Hepatocyte (in vitro differentiated cells): ENCODE results near the gene SBK3. TPM values are rescaled to one million over a fixed set of nuclear protein-coding genes. Genes with fewer than 3 reads are reported as not detected.
"Not testable (repeated sequence)": the region's sequence is repeated elsewhere in the genome, so short reads cannot be mapped to it uniquely, and the experiment has no call there.

Source experiments
- DNase-seq: peaks from one replicate; pipeline ENCODE4 v3.0.0-alpha.2; 2016; ENCODE audit warnings: low spot score
- H2AFZ ChIP-seq: fragments of 200-600 bp; sonication (generic); 2 replicates; pipeline ENCODE4 v1.6.0; 2016; ENCODE audit warnings: antibody characterized with exemption, mild to moderate bottlenecking
- H3K27ac ChIP-seq: fragments of 200-600 bp; sonication (generic); 2 replicates; pipeline ENCODE4 v1.5.1; 2016; ENCODE audit warnings: mild to moderate bottlenecking
- H3K27me3 ChIP-seq: fragments of 200-600 bp; sonication (generic); 2 replicates; pipeline ENCODE4 v1.6.1; 2016
- H3K36me3 ChIP-seq: fragments of 200-600 bp; sonication (generic); replicated peaks from 2 replicates; pipeline ENCODE4 v1.5.1; 2016; ENCODE audit warnings: low read depth; ENCODE audit not compliant: insufficient read depth
- H3K4me1 ChIP-seq: fragments of 200-600 bp; sonication (generic); 2 replicates; pipeline ENCODE4 v1.5.1; 2016; ENCODE audit warnings: mild to moderate bottlenecking, moderate library complexity; ENCODE audit not compliant: insufficient read depth
- H3K4me2 ChIP-seq: fragments of 200-600 bp; sonication (generic); 2 replicates; pipeline ENCODE4 v1.6.0; 2016
- H3K4me3 ChIP-seq: fragments of 200-600 bp; sonication (generic); 2 replicates; pipeline ENCODE4 v1.5.1; 2016; ENCODE audit warnings: mild to moderate bottlenecking
- H3K79me2 ChIP-seq: fragments of 200-600 bp; sonication (generic); 2 replicates; pipeline ENCODE4 v1.6.0; 2017; ENCODE audit warnings: mild to moderate bottlenecking
- H3K9me2 ChIP-seq: fragments of 200-600 bp; sonication (generic); replicated peaks from 2 replicates; pipeline ENCODE4 v1.6.0; 2017; ENCODE audit warnings: mild to moderate bottlenecking; ENCODE audit not compliant: insufficient read depth
- H3K9me3 ChIP-seq: fragments of 200-600 bp; sonication (generic); 2 replicates; pipeline ENCODE4 v1.5.1; 2016; ENCODE audit warnings: low read depth, mild to moderate bottlenecking
- H4K20me1 ChIP-seq: fragments of 200-600 bp; sonication (generic); 2 replicates; pipeline ENCODE4 v1.6.0; 2016; ENCODE audit warnings: mild to moderate bottlenecking; ENCODE audit not compliant: insufficient read depth, poor library complexity, severe bottlenecking
- EZH2 ChIP-seq: fragments of 200-600 bp; sonication (generic); IDR thresholded peaks from 2 replicates; pipeline ENCODE4 v1.6.1; 2016; ENCODE audit warnings: antibody characterized with exemption, mild to moderate bottlenecking, borderline replicate concordance
- EZH2phosphoT487 ChIP-seq: fragments of 200-600 bp; sonication (generic); IDR thresholded peaks from one replicate; pipeline ENCODE4 v1.6.1; 2018; ENCODE audit warnings: antibody characterized with exemption, mild to moderate bottlenecking, low read depth, moderate library complexity; ENCODE audit not compliant: unreplicated experiment, severe bottlenecking
- WGBS: methylation state at CpG from one replicate; pipeline ENCODE4 v1.1.6; 2016; ENCODE audit warnings: low lambda C conversion rate; ENCODE audit errors: missing lambda C conversion rate; 5-methylcytosine and 5-hydroxymethylcytosine counted together
- polyA plus RNA-seq: library from polyadenylated mRNA; unstranded; fragments of >200 nt; fragmentation: Nextera tagmentation; extraction: Ambion mirVana; gene quantifications from 2 replicates; pipeline ENCODE4 v1.2.1, GENCODE V29; 2016
- total RNA-seq: library from RNA; depleted of rRNA; stranded (reverse); fragments of >200 nt; gene quantifications from 2 replicates; pipeline ENCODE4 v1.2.3, GENCODE V29; 2014
- TF ChIP-seq, protein P1 (sequence below): fragments of 200-600 bp; sonication (generic); IDR thresholded peaks from 2 replicates; pipeline ENCODE4 v1.5.1; 2016; ENCODE audit warnings: antibody characterized with exemption, mild to moderate bottlenecking; ENCODE audit not compliant: poor library complexity

Gene SBK3
- total and polyA plus RNA-seq, 2 experiments from 2014 or later: 0.57 TPM; not detected in 1

DNA sequence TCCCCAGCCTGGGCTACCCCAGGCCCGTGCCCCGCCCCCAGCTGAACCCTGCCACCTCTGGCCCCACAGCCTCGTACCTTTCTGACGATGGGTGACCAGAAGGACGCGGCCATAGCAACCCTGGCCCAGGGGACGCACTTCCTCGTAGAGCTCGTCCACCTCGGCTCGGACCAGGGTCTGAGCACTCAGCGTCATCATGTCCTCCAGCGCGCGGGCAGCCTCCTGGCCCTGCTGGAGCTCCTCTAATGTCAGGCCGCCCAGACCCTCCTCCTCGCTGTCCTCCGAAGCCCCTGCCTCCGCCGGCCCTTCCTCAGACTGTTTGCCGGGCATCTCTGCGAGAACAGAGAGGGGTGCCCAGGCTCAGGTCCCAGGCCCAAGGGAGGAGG, 9.4 kb downstream of the SBK3 start:
- DNase-seq: no peak
- H3K27ac ChIP-seq: no peak overlapping the region
- TF ChIP-seq, protein P1, sequence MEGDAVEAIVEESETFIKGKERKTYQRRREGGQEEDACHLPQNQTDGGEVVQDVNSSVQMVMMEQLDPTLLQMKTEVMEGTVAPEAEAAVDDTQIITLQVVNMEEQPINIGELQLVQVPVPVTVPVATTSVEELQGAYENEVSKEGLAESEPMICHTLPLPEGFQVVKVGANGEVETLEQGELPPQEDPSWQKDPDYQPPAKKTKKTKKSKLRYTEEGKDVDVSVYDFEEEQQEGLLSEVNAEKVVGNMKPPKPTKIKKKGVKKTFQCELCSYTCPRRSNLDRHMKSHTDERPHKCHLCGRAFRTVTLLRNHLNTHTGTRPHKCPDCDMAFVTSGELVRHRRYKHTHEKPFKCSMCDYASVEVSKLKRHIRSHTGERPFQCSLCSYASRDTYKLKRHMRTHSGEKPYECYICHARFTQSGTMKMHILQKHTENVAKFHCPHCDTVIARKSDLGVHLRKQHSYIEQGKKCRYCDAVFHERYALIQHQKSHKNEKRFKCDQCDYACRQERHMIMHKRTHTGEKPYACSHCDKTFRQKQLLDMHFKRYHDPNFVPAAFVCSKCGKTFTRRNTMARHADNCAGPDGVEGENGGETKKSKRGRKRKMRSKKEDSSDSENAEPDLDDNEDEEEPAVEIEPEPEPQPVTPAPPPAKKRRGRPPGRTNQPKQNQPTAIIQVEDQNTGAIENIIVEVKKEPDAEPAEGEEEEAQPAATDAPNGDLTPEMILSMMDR: no peak
- TF ChIP-seq EZH2phosphoT487: no peak
- no peak for TF ChIP-seq EZH2
- H3K79me2 ChIP-seq: no peaks in the 10 kb centered on the region
- no peak overlapping the region for H3K4me2 ChIP-seq
- H4K20me1 ChIP-seq: no peaks in the 10 kb centered on the region
- no peaks in the 10 kb centered on the region for H3K27me3 ChIP-seq
- no peaks in the 10 kb centered on the region for H3K4me1 ChIP-seq
- H3K9me3 ChIP-seq: no peaks in the 10 kb centered on the region
- no peak overlapping the region for H3K4me3 ChIP-seq
- 83% methylated on average over 15 of the region's 22 CpGs for WGBS
- no peaks in the 10 kb centered on the region for H3K36me3 ChIP-seq
- no peaks in the 10 kb centered on the region for H3K9me2 ChIP-seq
- no peak overlapping the region for H2AFZ ChIP-seq

DNA sequence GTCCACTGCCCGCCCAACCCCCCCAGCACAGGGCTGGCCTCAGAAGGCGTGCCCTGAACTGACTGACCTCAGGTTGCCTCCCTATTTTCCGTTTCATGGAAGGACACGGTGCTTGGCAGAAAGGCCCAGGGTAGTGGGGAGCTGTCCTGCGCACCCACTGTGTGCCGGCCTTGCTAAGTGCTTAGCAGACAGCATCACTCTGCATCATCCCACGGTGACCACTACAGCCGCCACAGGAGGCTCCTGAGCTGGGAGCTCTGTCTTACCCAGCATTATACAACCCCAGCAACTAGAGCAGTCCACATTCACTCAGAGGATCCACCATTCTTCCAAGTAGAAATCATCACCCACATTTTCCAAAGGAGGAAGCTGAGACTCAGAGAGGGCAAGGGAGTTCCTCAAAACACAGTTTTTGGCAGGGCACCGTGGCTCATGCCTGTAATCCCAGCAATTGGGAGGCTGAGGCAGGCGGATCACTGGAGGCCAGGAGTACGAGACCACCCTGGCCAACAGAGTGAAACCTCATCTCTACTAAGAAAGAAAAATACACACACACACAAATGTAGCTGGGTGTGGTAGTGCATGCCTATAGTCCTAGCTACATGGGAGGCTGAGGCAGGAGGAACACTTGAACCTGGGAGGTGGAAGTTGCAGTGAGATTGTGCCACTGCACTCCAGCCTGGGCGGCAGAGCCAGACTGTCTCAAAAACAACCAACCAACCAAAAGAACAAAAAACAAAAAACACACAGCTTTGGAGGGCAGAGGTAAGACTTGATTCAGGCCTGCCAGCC, 10.0 kb downstream of the SBK3 start:
- Histone ChIP-seq H3K9me2 (no peaks in the 10 kb centered on the region), H3K27me3 (no peaks in the 10 kb centered on the region), H2AFZ (no peak overlapping the region), H3K9me3 (no peaks in the 10 kb centered on the region), H4K20me1 (no peaks in the 10 kb centered on the region), H3K79me2 (no peaks in the 10 kb centered on the region), H3K36me3 (no peaks in the 10 kb centered on the region), H3K4me2 (no peak overlapping the region), H3K27ac (no peak overlapping the region), H3K4me1 (no peaks in the 10 kb centered on the region), H3K4me3 (no peak overlapping the region)
- DNase-seq: no peak
- TF ChIP-seq EZH2phosphoT487 (no peak), EZH2 (no peak)
- TF ChIP-seq, protein P1: no peak
- WGBS: 88% methylated on average over 12 of the region's 12 CpGs

DNA sequence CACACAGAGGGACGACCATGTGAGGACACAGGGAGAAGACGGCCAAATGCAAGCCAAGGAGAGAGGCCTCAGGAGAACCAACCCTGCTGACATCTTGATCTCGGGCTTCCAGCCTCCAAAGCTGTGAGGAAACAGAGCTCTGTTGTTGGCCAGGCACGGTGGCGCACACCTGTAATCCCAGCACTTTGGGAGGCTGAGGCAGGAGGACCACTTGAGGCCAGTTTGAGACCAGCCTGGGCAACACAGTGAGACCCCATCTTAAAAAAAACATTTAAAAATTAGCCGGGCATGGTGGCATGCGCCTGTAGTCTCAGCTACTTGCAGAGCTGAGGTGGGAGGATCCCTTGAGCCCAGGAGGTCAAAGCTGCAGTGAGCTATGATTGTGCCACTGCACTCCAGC, 11.1 kb downstream of the SBK3 start:
- not testable (repeated sequence) for H3K9me3 ChIP-seq, H3K27me3 ChIP-seq, H3K4me2 ChIP-seq, H3K79me2 ChIP-seq, DNase-seq, H2AFZ ChIP-seq, H3K27ac ChIP-seq, H3K36me3 ChIP-seq, H3K4me1 ChIP-seq, H4K20me1 ChIP-seq, H3K9me2 ChIP-seq, H3K4me3 ChIP-seq
- 97% methylated on average over 7 of the region's 7 CpGs for WGBS

DNA sequence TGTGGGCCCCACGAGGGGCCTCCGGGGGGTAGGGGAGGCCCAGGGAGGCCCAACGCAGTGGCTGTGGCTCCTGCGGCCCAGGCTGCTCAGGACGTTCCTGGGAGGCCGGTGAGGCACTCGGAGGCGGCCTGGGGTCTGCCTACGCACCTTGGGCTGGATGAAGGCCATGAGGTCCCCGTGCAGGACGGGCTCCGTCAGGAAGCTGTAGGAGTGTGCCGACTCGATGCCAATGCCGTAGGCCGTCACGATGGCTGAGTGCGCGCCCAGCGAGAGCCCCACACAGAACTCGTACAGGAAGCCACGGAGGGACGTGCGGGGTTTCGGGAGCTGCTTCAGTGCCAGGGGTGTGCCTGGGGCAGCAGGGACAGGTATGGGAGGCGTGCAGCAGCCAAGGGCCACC, 14.3 kb downstream of the SBK3 start:
- no peaks in the 10 kb centered on the region for H3K9me2 ChIP-seq
- no peak overlapping the region for H3K27ac ChIP-seq
- H3K4me2 ChIP-seq: no peak overlapping the region
- H3K4me3 ChIP-seq: no peak overlapping the region
- no peaks in the 10 kb centered on the region for H3K79me2 ChIP-seq
- peaks cover 7% of the 10 kb centered on the region for H3K4me1 ChIP-seq
- WGBS: 94% methylated on average over 22 of the region's 26 CpGs
- no peak overlapping the region for H2AFZ ChIP-seq
- H4K20me1 ChIP-seq: no peaks in the 10 kb centered on the region
- H3K9me3 ChIP-seq: no peaks in the 10 kb centered on the region
- no peaks in the 10 kb centered on the region for H3K27me3 ChIP-seq
- TF ChIP-seq, protein P1: no peak
- TF ChIP-seq EZH2phosphoT487: no peak
- no peak for TF ChIP-seq EZH2
- no peak for DNase-seq
- no peaks in the 10 kb centered on the region for H3K36me3 ChIP-seq
